Stimulated activated CD8-positive, alpha-beta memory T cell treated with anti-CD3 and anti-CD28 coated beads, Interleukin-4, amount 100 ng/mL, for 4 hours (primary cell): ENCODE results near the gene NABP2.
"Not testable (repeated sequence)": the region's sequence is repeated elsewhere in the genome, so short reads cannot be mapped to it uniquely, and the experiment has no call there.

Experiments
- DNase-seq, 2 donors: peaks; one replicate each; pipeline ENCODE4 v3.0.0-alpha.2; 2020; ENCODE audit warnings: low read depth in 2 of 2, low spot score in 1 of 2

The NABP2 gene

DNA sequence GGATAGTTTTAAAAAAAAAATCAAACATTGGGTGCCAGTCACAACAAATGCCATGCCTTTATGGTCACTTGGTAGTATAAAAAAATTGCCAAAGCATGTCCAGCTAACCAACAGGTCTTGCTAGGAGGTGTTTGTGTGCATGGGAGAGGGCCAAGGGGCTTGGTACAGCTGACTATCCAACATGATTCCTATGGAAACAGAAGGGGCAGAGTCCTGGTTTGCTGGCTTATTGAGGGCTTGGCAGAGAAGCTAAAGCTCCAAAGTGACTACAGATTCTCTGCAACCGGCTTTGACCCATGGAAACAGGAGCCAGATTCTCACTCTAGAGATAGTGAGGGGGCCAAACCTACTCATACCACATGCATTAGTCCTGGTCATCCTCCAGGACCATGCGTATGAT is 48.3 kb downstream of the NABP2 start:
- not testable (repeated sequence) for DNase-seq

DNA sequence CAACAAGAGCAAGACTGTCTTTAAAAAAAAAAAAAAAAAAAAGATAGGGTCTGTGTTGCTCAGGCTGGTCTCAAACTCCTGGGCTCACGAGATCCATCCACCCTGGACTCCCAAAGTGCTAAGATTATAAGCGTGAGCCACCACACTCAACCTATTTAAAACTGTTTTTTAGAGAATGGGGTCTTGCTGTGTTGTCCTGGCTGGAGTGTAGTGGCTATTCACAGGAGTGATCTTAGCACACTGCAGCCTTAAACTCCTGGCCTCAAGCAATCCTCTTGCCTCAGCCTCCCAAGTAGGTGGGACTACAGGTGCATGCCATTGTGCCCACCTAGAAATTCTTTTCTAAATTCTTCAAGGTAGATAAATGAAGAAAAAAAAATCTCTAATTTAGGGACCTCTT is 50.2 kb downstream of the NABP2 start:
- no peak for DNase-seq

- DNase-seq = no peak
Observed at GRCh38 chr12:56278905-56279304, 54.8 kb downstream of the NABP2 start.
